ENCODE measurements around the gene CC2D1A.

GRCh38 chr19:13961826-13962698, 56.1 kb downstream of the CC2D1A start:
- TF ChIP-seq CTCF (IDR thresholded peaks at IDR 0.05) (no peak), ZFX (IDR thresholded peaks at IDR 0.05; ENCODE audit: borderline replicate concordance) (no peak)
